K562 (cell line): ENCODE measurements around the gene INTS13. TPM values are rescaled to one million over a fixed set of nuclear protein-coding genes. Genes with fewer than 3 reads are reported as not detected.

Experiments
- AFF1 ChIP-seq, 2 experiments: fragments of 450-650 bp; IDR thresholded peaks; 2 replicates each; pipeline ENCODE4 v1.6.1; 2018; ENCODE audit warnings: mild to moderate bottlenecking in 2 of 2, low read depth in 1 of 2; ENCODE audit not compliant: partially characterized antibody in 2 of 2
- ARNT ChIP-seq, 2 experiments: fragments of 450-650 bp; IDR thresholded peaks; 2 replicates each; pipeline ENCODE4 v1.6.1; 2016; ENCODE audit warnings: mild to moderate bottlenecking in 1 of 2
- EP400 ChIP-seq: fragments of 450-650 bp; IDR thresholded peaks from 2 replicates; pipeline ENCODE4 v1.6.1; 2017; ENCODE audit warnings: antibody characterized with exemption, mild to moderate bottlenecking, moderate library complexity
- HDAC1 ChIP-seq, 2 experiments: fragments of 450-650 bp; IDR thresholded peaks; 2 replicates each; pipeline ENCODE4 v1.6.1; 2016 to 2017; ENCODE audit warnings: inconsistent platforms in 1 of 2, mild to moderate bottlenecking in 1 of 2, moderate library complexity in 1 of 2
- KAT2B ChIP-seq: IDR thresholded peaks from one replicate; pipeline ENCODE4 v1.6.1; 2012; ENCODE audit warnings: low read depth, mild to moderate bottlenecking, control low read depth, inconsistent platforms, low read length, moderate library complexity
- L3MBTL2 ChIP-seq: fragments of 450-650 bp; IDR thresholded peaks from 2 replicates; pipeline ENCODE4 v1.6.1; 2016; ENCODE audit warnings: mild to moderate bottlenecking, moderate library complexity
- NFRKB ChIP-seq: fragments of 450-650 bp; IDR thresholded peaks from 2 replicates; pipeline ENCODE4 v1.6.1; 2016; ENCODE audit warnings: low read depth
- NKRF ChIP-seq: fragments of 450-650 bp; IDR thresholded peaks from 2 replicates; pipeline ENCODE4 v1.6.1; 2016; ENCODE audit warnings: borderline replicate concordance
- XRCC5 ChIP-seq: fragments of 200-400 bp; formaldehyde crosslinking; IDR thresholded peaks from 2 replicates; pipeline ENCODE4 v1.6.1; 2017; ENCODE audit warnings: low read depth, mild to moderate bottlenecking, low read length
- ZBTB11 ChIP-seq, 3 experiments: fragments of 200-800 bp in 1 of 3; fragments of 250-450 bp in 1 of 3; fragments of 450-650 bp in 1 of 3; sonication (Bioruptor Pico) in 1 of 3; sonication (Bioruptor generic) in 1 of 3; formaldehyde crosslinking in 1 of 3; IDR thresholded peaks; 2 replicates each; pipeline versions ENCODE4 v1.6.1 to v1.8.0; 2016 to 2022; ENCODE audit warnings: mild to moderate bottlenecking in 2 of 3, missing genetic modification characterization in 2 of 3, missing compliant biosample characterization in 1 of 3, moderate library complexity in 1 of 3
- ZBTB49 ChIP-seq: sonication (generic); formaldehyde crosslinking; IDR thresholded peaks from 2 replicates; pipeline ENCODE4 v1.8.0; 2022; ENCODE audit warnings: missing genetic modification reagents, mild to moderate bottlenecking, borderline replicate concordance
- ZNF224 ChIP-seq: sonication (generic); formaldehyde crosslinking; IDR thresholded peaks from 2 replicates; pipeline ENCODE4 v1.8.0; 2022; ENCODE audit warnings: mild to moderate bottlenecking, missing genetic modification reagents
- polyA plus RNA-seq, 8 experiments: library from polyadenylated mRNA; depleted of rRNA in 4 of 8; stranded (reverse) in 5 of 8; unstranded in 3 of 8; fragments of >200 nt; fragmentation: Nextera tagmentation in 2 of 8; fragmentation: Illumina TruSeq in 1 of 8; extraction: Ambion mirVana in 2 of 8; extraction: Trizol in 1 of 8; gene quantifications; 2 replicates each; pipeline versions ENCODE4 v1.2.1 to v1.2.3, GENCODE V29; 2011 to 2014; ENCODE audit warnings: inconsistent platforms in 1 of 8, missing spikeins in 1 of 8
- total RNA-seq, 7 experiments: library from RNA; depleted of rRNA in 6 of 7; stranded (reverse); fragments of >200 nt in 6 of 7; fragmentation: Illumina TruSeq in 2 of 7; extraction: Trizol in 2 of 7; gene quantifications; 2 replicates each; pipeline versions ENCODE4 v1.2.1 to v1.2.3, GENCODE V29; 2011 to 2021; ENCODE audit warnings: low replicate concordance in 1 of 7
- TF ChIP-seq, protein P1 (sequence below): fragments of 450-650 bp; formaldehyde crosslinking; IDR thresholded peaks from 2 replicates; pipeline ENCODE4 v1.4.0; 2022; ENCODE audit warnings: missing genetic modification characterization

The INTS13 gene
- total and polyA plus RNA-seq, 9 of the 15 experiments (the other 6 are each of a cell fraction or from before 2014, with no cell fraction given), result 48.3 to 91.8 (median 78.1) TPM

DNA sequence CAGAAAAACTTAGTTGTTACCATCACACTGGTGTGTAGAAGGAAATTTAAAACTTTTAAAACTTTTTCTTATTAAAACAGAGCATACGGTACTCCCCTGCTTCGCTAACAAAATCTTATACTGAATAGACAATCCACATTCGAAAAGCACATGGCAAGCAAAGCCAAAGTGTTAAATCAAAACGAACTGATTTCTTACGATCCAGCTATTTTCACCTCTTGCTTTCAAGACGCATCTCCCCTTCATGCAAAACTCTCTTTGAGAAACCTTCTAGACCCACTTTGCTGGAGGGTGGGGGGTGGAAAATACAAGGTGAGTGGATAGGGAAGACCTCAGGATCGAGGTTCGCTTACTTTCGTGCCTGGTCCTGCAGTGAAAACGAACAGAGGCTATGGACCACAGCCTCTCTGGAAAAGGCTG is 328 bp downstream of the INTS13 start (continued):
- TF ChIP-seq ZBTB11 (CRISPR knock-in tag; IDR thresholded peaks at IDR 0.05), result 0 out of 6 replicates have a peak, but pooled peaks of 1 of the 3 experiments have one; percentile 17
- no peak for TF ChIP-seq KAT2B
- TF ChIP-seq ZNF224 (CRISPR knock-in tag), result no peak
- TF ChIP-seq AFF1 (IDR thresholded peaks at IDR 0.05; ENCODE audit: low read depth in 1 of 2, partially characterized antibody in 2 of 2), result peak in 1 of 2 experiments; percentile 26
- TF ChIP-seq NFRKB, result 0 out of 2 replicates have a peak, but pooled peaks have one; percentile 32
- TF ChIP-seq XRCC5, result 0 out of 2 replicates have a peak, but pooled peaks have one; percentile 20
- TF ChIP-seq L3MBTL2, result peak; percentile 30; the same call in 1 of the 2 replicates
- peak; percentile 63 for TF ChIP-seq NKRF
- peak in 1 of 2 experiments; percentile 67; a peak in 2 of 4 replicates for TF ChIP-seq HDAC1 (IDR thresholded peaks at IDR 0.05)
- TF ChIP-seq, protein P1, sequence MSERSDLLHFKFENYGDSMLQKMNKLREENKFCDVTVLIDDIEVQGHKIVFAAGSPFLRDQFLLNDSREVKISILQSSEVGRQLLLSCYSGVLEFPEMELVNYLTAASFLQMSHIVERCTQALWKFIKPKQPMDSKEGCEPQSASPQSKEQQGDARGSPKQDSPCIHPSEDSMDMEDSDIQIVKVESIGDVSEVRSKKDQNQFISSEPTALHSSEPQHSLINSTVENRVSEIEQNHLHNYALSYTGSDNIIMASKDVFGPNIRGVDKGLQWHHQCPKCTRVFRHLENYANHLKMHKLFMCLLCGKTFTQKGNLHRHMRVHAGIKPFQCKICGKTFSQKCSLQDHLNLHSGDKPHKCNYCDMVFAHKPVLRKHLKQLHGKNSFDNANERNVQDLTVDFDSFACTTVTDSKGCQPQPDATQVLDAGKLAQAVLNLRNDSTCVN (CRISPR knock-in tag), result 0 out of 2 replicates have a peak, but pooled peaks have one; percentile 13
- TF ChIP-seq EP400, result peak; percentile 60; the same call in 1 of the 2 replicates
- 0 out of 4 replicates have a peak, but pooled peaks of 1 of the 2 experiments have one; percentile 18 for TF ChIP-seq ARNT (IDR thresholded peaks at IDR 0.05)
- no peak for TF ChIP-seq ZBTB49
